GM18873 (cell line): ENCODE data around the gene PAFAH1B2.

Experiments used
- ATAC-seq: cut with Tn5 transposase; IDR thresholded peaks from one replicate; pipeline ENCODE4 v1.9.1; 2021; ENCODE audit warnings: mild to moderate bottlenecking, moderate library complexity, moderate number of reproducible peaks; ENCODE audit not compliant: unreplicated experiment, low FRiP score

The PAFAH1B2 gene

DNA sequence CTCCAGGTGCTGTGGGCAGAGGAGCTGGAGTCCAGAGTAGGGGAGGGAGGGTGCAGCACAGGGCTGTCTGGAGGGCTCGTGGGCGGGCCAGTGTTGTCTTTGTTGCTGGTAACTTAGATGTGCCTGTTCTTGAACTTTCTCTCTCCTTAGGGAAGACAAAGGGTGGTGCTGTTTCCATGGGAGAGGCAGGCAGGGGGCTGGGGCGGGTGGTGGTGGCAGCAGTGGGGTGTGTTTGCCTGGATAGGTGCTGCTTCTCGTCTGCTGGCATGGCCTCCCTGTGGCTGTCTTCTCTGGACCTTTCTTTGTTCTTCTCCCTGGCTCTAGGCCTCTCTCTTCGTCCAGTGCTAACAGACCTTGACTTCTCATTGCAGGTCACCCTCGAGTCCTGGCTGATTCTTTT lies 42.9 kb downstream of the PAFAH1B2 start:
- ATAC-seq = no peak

DNA sequence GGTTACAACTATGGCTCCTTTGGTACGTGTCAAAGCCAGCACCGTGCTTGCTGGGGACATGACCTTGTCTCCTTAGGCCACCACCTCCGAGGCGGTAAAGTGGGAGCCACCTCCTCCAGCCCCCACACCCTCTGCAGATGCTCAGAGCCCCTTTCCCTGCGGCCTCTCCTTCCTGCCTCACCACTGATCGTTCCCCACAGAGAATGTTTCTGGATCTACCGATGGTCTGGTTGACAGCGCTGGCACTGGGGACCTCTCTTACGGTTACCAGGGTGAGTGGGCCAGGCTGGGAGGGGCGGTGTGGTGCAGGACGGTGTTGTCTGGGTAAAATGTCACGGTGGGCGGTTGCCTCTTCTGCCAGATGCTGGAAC lies 43.3 kb downstream of the PAFAH1B2 start:
- no peak for ATAC-seq

DNA sequence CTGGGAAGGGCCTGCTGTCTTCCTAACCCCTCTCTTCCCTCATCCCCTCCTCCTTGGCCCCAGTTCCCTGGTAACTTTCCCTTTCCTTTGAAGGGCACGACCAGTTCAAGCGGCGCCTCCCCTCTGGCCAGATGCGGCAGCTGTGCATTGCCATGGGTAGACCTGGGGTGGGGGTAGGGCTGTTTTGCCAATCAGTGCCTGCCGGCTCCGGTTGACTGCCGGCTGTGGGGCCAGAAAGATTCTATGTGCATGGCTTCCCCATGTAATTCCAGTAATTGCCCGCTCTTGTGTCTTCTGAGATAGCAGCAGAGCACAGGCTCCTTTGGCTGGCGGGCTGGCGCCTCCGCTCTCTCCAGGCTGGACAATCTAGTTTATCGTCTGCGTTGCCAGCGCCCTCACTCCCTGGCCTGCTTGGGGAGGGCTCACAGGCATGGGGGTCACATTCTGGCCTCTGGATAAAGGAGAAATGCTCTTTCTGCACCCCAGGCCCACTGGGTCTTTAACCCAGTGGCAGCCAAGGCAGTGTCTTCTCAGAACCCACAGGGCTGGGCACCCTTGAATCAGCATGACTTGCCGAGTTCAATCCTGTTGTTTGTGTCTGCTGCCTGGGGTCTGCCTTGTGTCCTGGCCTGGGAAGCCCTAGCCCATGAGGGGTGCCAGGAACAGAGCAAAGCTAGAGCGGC lies 43.9 kb downstream of the PAFAH1B2 start:
- no peak for ATAC-seq

GRCh38 chr11:117188620-117189081 lies 44.6 kb downstream of the PAFAH1B2 start:
- ATAC-seq = no peak

DNA sequence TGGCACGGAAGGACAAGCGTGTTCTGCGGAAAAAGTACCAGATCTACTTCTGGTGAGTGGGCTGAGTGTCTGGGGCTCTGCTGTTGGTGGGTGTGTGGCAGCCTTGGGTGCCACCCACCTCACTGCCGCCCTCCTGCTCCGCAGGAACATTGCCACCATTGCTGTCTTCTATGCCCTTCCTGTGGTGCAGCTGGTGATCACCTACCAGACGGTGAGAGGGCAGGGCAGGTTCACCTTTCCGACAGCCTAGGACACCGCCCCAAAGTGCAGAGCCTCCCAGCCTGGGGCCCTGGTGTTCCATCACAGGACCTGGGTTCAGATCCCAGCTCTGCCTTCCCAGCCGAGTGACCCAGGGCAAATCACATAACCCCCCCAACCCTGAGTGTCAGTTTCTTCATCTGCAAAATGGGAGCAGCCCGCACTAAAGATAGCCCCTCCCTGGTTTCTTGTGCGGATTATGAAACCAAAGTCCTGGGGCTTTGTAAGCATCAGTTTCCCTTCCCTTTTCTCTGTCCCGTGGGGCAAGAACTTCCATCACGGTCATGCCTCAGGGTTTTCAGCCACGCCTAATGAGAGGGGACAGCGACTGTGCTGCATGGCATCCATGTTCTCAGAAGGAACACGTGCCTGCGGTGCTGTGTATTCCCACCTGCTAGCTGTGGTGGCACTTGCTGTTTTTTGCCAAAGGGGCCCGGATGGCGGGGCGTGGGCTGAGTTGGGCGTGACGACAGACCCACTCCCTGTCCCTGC lies 45.3 kb downstream of the PAFAH1B2 start:
- no peak for ATAC-seq

DNA sequence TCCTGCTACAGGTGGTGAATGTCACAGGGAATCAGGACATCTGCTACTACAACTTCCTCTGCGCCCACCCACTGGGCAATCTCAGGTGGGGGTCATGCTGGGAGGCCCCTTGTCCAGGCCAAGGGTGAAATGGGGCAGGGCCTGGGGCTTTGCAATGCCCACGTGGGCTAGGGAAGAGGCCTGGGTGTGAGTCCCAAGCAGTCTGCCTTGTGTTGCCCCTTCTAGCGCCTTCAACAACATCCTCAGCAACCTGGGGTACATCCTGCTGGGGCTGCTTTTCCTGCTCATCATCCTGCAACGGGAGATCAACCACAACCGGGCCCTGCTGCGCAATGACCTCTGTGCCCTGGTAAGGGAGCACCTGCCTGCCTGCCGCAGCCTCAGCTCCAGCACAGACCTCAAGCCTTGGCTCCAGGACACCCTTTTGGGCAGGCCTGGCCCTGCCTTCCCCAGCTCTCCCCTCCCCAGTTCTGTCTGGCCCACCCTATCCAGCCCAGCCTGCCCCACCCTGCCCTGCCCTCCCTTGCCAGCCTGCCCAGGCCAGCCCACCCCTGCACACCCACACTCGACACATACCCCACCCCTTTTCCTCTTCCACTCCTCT lies 46.0 kb downstream of the PAFAH1B2 start:
- ATAC-seq = no peak

- no peak for ATAC-seq
These were observed 47.8 kb downstream of the PAFAH1B2 start for GRCh38 chr11:117191680-117192400.

- ATAC-seq = no peak
These were observed 48.4 kb downstream of the PAFAH1B2 start for GRCh38 chr11:117192401-117192875.

- no peak for ATAC-seq
These were observed 49.3 kb downstream of the PAFAH1B2 start for GRCh38 chr11:117193130-117194020.

- ATAC-seq = no peak
These were observed 50.2 kb downstream of the PAFAH1B2 start for GRCh38 chr11:117194267-117194666.

- no peak for ATAC-seq
These were observed 51.2 kb downstream of the PAFAH1B2 start for GRCh38 chr11:117195258-117195657.

- no peak for ATAC-seq
These were observed 51.7 kb downstream of the PAFAH1B2 start for GRCh38 chr11:117195761-117196160.

DNA sequence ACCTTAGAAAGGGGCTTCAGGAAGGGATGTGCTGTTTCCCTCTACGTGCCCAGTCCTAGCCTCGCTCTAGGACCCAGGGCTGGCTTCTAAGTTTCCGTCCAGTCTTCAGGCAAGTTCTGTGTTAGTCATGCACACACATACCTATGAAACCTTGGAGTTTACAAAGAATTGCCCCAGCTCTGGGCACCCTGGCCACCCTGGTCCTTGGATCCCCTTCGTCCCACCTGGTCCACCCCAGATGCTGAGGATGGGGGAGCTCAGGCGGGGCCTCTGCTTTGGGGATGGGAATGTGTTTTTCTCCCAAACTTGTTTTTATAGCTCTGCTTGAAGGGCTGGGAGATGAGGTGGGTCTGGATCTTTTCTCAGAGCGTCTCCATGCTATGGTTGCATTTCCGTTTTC lies 52.9 kb downstream of the PAFAH1B2 start:
- ATAC-seq = no peak

DNA sequence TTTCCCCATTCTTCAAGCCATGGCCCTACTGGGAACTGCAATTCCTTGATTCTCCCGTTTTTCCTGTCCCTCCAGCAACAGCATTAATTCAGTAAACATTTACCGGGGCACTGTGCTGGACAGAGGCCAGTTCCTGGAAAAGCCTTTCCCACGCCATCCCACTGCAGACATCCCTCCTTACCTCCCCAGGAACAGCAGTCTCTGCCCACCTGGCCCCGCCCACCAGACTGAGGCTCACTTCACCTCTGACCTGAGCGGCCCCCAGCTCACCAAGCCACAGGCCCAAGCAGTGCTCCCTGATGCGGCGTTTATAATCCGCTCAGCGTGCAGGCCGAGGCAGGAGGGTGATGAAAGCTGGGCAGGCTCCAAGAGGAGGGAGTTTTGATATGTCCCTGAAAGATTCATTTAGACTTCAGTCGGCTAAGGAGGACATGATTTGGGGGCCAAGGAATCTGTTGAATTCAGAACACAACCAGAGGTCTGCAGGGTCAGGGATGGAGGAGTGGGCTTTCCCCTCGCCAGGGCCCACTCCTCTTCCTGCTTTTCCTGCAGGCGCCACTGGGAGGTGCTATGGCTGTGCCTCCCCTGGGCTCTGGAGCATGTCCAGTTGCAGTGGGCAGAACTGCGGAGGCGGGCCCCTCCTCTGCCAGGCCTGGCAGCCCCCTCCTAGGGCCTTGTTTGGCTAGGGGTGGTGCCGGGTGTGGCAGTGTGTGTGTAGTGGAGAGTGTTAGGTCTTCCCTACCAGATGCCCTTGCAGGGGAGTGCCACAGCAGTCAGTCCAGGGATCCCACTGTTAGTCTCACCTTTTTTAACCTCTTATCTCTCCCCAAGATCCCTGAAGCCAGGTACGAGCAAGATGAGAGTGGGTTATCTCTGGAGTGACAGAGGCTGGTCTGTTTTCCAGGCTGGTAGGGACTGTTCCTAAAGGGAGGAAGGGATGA lies 53.7 kb downstream of the PAFAH1B2 start:
- no peak for ATAC-seq

DNA sequence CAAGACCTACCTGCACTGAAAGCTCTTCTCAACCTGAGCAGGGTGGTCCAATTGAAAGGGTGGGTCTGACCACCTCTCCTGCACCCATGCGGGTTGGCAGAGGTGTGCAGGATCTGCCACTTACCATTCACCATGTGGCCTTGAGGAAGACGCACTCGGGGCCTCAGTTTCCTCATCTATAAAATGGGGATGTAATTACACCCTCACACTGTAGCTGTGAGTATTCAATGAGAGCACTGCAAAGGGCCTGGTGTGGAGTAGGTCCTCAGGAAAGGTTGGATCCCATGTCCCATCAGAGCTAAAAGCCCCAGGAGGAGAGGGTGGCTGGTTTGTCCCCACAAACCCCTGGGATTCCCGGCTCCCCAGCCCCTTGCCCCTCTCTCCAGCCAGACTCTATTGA lies 54.5 kb downstream of the PAFAH1B2 start:
- no peak for ATAC-seq

DNA sequence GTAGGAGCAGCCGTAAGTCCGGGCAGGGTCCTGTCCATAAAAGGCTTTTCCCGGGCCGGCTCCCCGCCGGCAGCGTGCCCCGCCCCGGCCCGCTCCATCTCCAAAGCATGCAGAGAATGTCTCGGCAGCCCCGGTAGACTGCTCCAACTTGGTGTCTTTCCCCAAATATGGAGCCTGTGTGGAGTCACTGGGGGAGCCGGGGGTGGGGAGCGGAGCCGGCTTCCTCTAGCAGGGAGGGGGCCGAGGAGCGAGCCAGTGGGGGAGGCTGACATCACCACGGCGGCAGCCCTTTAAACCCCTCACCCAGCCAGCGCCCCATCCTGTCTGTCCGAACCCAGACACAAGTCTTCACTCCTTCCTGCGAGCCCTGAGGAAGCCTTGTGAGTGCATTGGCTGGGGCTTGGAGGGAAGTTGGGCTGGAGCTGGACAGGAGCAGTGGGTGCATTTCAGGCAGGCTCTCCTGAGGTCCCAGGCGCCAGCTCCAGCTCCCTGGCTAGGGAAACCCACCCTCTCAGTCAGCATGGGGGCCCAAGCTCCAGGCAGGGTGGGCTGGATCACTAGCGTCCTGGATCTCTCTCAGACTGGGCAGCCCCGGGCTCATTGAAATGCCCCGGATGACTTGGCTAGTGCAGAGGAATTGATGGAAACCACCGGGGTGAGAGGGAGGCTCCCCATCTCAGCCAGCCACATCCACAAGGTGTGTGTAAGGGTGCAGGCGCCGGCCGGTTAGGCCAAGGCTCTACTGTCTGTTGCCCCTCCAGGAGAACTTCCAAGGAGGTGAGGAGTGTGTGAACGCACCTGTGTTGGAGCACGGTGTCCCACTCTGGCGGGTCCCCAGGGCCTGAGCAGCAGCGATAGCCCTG lies 55.2 kb downstream of the PAFAH1B2 start, which contains the start of gene TAGLN:
TAGLN (plus strand) TSS at position 318 of the 863 bp plus-strand sequence. CDS start 3,644 bp downstream, outside the sequence.
- ATAC-seq = no peak

GRCh38 chr11:117199916-117200812 lies 56.1 kb downstream of the PAFAH1B2 start:
- no peak for ATAC-seq
